Endothelial cell of umbilical vein (primary cell): Measurements from ENCODE around the gene CHST11. TPM values are rescaled to one million over a fixed set of nuclear protein-coding genes. Genes with fewer than 3 reads are reported as not detected.

Source experiments
- BruUV-seq: library from RNA; stranded (reverse); fragments of 400-500 nt; replicated peaks from 2 replicates; lab custom pipeline; 2021; lab: Mats Ljungman, UMichigan
- CTCF ChIA-PET: fragments of 300-600, 350-600 bp; sonication (Branson Sonifier 250); formaldehyde crosslinking; loops from one replicate; lab custom pipeline; 2021; ENCODE audit warnings: antibody characterized with exemption, inconsistent platforms; lab: Charles Lee
- POLR2A ChIA-PET: fragments of 300-600, 350-600 bp; sonication (Branson Sonifier 250); formaldehyde crosslinking; loops from one replicate; lab custom pipeline; 2021; ENCODE audit warnings: antibody characterized with exemption, inconsistent platforms; lab: Charles Lee
- DNase-seq: peaks from one replicate; pipeline ENCODE4 v3.0.0-alpha.2; 2011; ENCODE audit warnings: low read depth, low spot score
- FAIRE-seq: peaks from 2 replicates; lab custom pipeline; 2011; peaks lifted over from hg19 to GRCh38; lab: Jason Lieb, UNC
- H2AFZ ChIP-seq: 2 replicates; pipeline ENCODE4 v1.6.0; 2012; ENCODE audit warnings: low read depth, low read length, control low read depth, inconsistent platforms
- H3K27ac ChIP-seq: 2 replicates; pipeline ENCODE4 v1.5.1; 2011; ENCODE audit warnings: low read depth, mild to moderate bottlenecking, control low read depth, low read length, moderate library complexity; ENCODE audit not compliant: insufficient read depth
- H3K27me3 ChIP-seq, 2 experiments: 2 replicates each; pipeline versions ENCODE4 v1.6.0 to v1.6.1; 2011; ENCODE audit warnings: low read length in 2 of 2, mixed read lengths in 1 of 2; ENCODE audit not compliant: control insufficient read depth in 2 of 2, insufficient read depth in 2 of 2
- H3K36me3 ChIP-seq, 2 experiments: 2 replicates in 1 of 2; 3 replicates in 1 of 2; pipeline ENCODE4 v1.5.1; 2011; ENCODE audit warnings: low read length in 2 of 2, mild to moderate bottlenecking in 1 of 2, moderate library complexity in 1 of 2; ENCODE audit not compliant: control insufficient read depth in 2 of 2, insufficient read depth in 2 of 2; ENCODE audit errors: extremely low read depth in 1 of 2
- H3K4me1 ChIP-seq: 3 replicates; pipeline ENCODE4 v1.5.1; 2011; ENCODE audit warnings: mild to moderate bottlenecking, low read length; ENCODE audit not compliant: control insufficient read depth, insufficient read depth; ENCODE audit errors: extremely low read depth
- H3K4me2 ChIP-seq: 2 replicates; pipeline ENCODE4 v1.6.1; 2011; ENCODE audit warnings: low read length, control low read depth, mixed read lengths; ENCODE audit not compliant: insufficient read depth
- H3K4me3 ChIP-seq, 3 experiments: fragments of 200-600 bp in 1 of 3; sonication (generic), shearing (Covaris generic) in 1 of 3; replicated peaks in 1 of 3; 2 replicates each; pipeline ENCODE4 v1.5.1; 2011 to 2016; ENCODE audit warnings: control low read depth in 3 of 3, low read length in 3 of 3, mild to moderate bottlenecking in 2 of 3, inconsistent platforms in 1 of 3, low read depth in 1 of 3, moderate library complexity in 1 of 3; ENCODE audit not compliant: insufficient read depth in 1 of 3
- H3K79me2 ChIP-seq: 2 replicates; pipeline ENCODE4 v1.6.0; 2012; ENCODE audit warnings: low read length, inconsistent platforms; ENCODE audit not compliant: control insufficient read depth, insufficient read depth
- H3K9ac ChIP-seq: replicated peaks from 2 replicates; pipeline ENCODE3; 2011; ENCODE audit warnings: low read length, control low read depth; ENCODE audit not compliant: insufficient read depth; ENCODE audit errors: extremely low read depth
- H3K9me1 ChIP-seq: replicated peaks from 3 replicates; pipeline ENCODE4 v1.6.0; 2011; ENCODE audit warnings: mild to moderate bottlenecking, low read length; ENCODE audit not compliant: control insufficient read depth, insufficient read depth; ENCODE audit errors: extremely low read depth
- H3K9me3 ChIP-seq: replicated peaks from 2 replicates; pipeline ENCODE4 v1.5.1; 2012; ENCODE audit warnings: low read length, inconsistent platforms; ENCODE audit not compliant: control insufficient read depth, insufficient read depth
- H4K20me1 ChIP-seq: replicated peaks from 2 replicates; pipeline ENCODE3; 2011; ENCODE audit warnings: mild to moderate bottlenecking, low read length; ENCODE audit not compliant: control insufficient read depth, insufficient read depth; ENCODE audit errors: extremely low read depth
- EZH2 ChIP-seq: IDR thresholded peaks from 2 replicates; pipeline ENCODE4 v1.6.1; 2012; ENCODE audit warnings: borderline replicate concordance, low read depth, mild to moderate bottlenecking, moderate library complexity, low read length, inconsistent platforms; ENCODE audit not compliant: severe bottlenecking
- FOS ChIP-seq: IDR thresholded peaks from 2 replicates; pipeline ENCODE4 v1.6.1; 2011; ENCODE audit warnings: mild to moderate bottlenecking, low read length, moderate library complexity, borderline replicate concordance; ENCODE audit not compliant: insufficient read depth
- GATA2 ChIP-seq: IDR thresholded peaks from 2 replicates; pipeline ENCODE4 v1.7.0; 2011; ENCODE audit warnings: low read depth, mild to moderate bottlenecking, moderate library complexity, mixed read lengths, low read length; ENCODE audit not compliant: insufficient read length, insufficient read depth
- JUN ChIP-seq: IDR thresholded peaks from 2 replicates; pipeline ENCODE4 v1.6.1; 2011; ENCODE audit warnings: borderline replicate concordance, low read depth; ENCODE audit not compliant: insufficient read length, insufficient read depth
- MYC ChIP-seq: IDR thresholded peaks from one replicate; pipeline ENCODE4 v1.6.1; 2011; ENCODE audit warnings: mild to moderate bottlenecking, low read depth, low read length
- POLR2A ChIP-seq: IDR thresholded peaks from 2 replicates; pipeline ENCODE4 v1.6.1; 2012; ENCODE audit warnings: low read depth, mild to moderate bottlenecking, control low read depth, low read length
- POLR2AphosphoS5 ChIP-seq: IDR thresholded peaks from 2 replicates; pipeline ENCODE4 v1.6.1; 2012; ENCODE audit warnings: low read depth, mild to moderate bottlenecking, control low read depth, low read length, moderate library complexity; ENCODE audit not compliant: insufficient read depth
- dilution Hi-C: fragments of 300-500 bp; cut with MboI; formaldehyde crosslinking; loops from one replicate; pipeline ENCODE4 v1.15.0; 2019; ENCODE audit warnings: low sequenced_read_pairs; ENCODE audit not compliant: extremely low pct_ligation_motif_present
- intact Hi-C: fragments of 100-400 bp; cut with micrococcal nuclease; formaldehyde crosslinking; loops from one replicate; pipeline ENCODE4 v1.10.0; 2022
- polyA plus RNA-seq, 4 experiments: library from polyadenylated mRNA; depleted of rRNA in 3 of 4; stranded (reverse) in 3 of 4; unstranded in 1 of 4; fragments of >200 nt; gene quantifications; 2 replicates each; pipeline versions ENCODE4 v1.2.1 to v1.2.3, GENCODE V29; 2011 to 2012; ENCODE audit warnings: missing spikeins in 1 of 4
- total RNA-seq: library from RNA; stranded (reverse); gene quantifications from 2 replicates; pipeline ENCODE4 v1.2.3, GENCODE V29; 2021
- TF ChIP-seq, protein P1 (sequence below), 2 donors: IDR thresholded peaks; 1 replicate in 1 of 2; 2 replicates in 1 of 2; pipeline ENCODE4 v1.5.1; 2011; ENCODE audit warnings: low read length in 2 of 2, mild to moderate bottlenecking in 2 of 2, moderate library complexity in 2 of 2, control low read depth in 1 of 2, inconsistent platforms in 1 of 2, low read depth in 1 of 2; ENCODE audit not compliant: insufficient read depth in 1 of 2; ENCODE audit errors: extremely low read depth in 1 of 2
- TF ChIP-seq, protein P2 (sequence below): IDR thresholded peaks from 2 replicates; pipeline ENCODE4 v1.6.1; 2011; ENCODE audit not compliant: insufficient read depth, insufficient read length

CHST11 gene
- total and polyA plus RNA-seq, 2 donors (not counting 3 experiments of a cell fraction or from before 2014, with no cell fraction given) = 19.7 to 20.9 TPM

DNA sequence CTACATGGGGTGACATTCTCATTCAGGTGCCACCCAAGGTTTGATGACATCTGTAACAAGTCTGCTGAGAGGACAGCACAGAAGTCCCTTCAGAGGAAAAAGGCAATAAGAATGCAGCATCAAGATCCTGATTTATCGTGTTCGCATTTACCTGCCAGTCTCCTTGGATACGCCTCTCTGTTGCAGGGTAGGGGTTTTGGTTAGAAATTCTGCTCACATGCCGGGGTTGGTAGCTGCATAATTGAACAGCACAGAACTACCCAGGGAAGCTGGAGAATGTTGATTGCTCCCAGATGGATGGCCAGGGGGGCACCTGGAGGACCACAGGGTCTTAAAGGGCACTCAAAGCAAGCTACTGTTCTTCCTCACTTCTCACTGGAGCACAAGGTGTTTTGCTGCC, 31.1 kb upstream of the CHST11 start:
- no peak overlapping the region for H3K9ac ChIP-seq
- no peak overlapping the region for H3K4me2 ChIP-seq
- DNase-seq (no peak), FAIRE-seq (no peak)
- ChIA-PET CTCF (interaction anchor here (1.2 kb wide), 1 partner anchor 21 kb away, joined by 3 read pairs; no protein-coding TSS in a partner anchor), POLR2A (no interaction called here)
- H2AFZ ChIP-seq = no peak overlapping the region
- no peak overlapping the region for H3K4me3 ChIP-seq
- no peaks in the 10 kb centered on the region for H3K27me3 ChIP-seq
- H4K20me1 ChIP-seq = no peaks in the 10 kb centered on the region
- H3K27ac ChIP-seq = no peak overlapping the region
- intact Hi-C loops (no loop called here), dilution Hi-C loops (no loop called here)
- no peaks in the 10 kb centered on the region for H3K9me1 ChIP-seq
- BruUV-seq = no TSS peak
- no peaks in the 10 kb centered on the region for H3K36me3 ChIP-seq
- no peaks in the 10 kb centered on the region for H3K9me3 ChIP-seq
- H3K4me1 ChIP-seq = peaks cover 6% of the 10 kb centered on the region
- no peaks in the 10 kb centered on the region for H3K79me2 ChIP-seq
- TF ChIP-seq POLR2AphosphoS5 = no peak
- TF ChIP-seq, protein P1, sequence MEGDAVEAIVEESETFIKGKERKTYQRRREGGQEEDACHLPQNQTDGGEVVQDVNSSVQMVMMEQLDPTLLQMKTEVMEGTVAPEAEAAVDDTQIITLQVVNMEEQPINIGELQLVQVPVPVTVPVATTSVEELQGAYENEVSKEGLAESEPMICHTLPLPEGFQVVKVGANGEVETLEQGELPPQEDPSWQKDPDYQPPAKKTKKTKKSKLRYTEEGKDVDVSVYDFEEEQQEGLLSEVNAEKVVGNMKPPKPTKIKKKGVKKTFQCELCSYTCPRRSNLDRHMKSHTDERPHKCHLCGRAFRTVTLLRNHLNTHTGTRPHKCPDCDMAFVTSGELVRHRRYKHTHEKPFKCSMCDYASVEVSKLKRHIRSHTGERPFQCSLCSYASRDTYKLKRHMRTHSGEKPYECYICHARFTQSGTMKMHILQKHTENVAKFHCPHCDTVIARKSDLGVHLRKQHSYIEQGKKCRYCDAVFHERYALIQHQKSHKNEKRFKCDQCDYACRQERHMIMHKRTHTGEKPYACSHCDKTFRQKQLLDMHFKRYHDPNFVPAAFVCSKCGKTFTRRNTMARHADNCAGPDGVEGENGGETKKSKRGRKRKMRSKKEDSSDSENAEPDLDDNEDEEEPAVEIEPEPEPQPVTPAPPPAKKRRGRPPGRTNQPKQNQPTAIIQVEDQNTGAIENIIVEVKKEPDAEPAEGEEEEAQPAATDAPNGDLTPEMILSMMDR (IDR thresholded peaks at IDR 0.05; ENCODE audit: extremely low read depth in 1 of 2, insufficient read depth in 1 of 2, low read depth in 1 of 2, low read length in 2 of 2) = no peak
- TF ChIP-seq JUN = no peak
- TF ChIP-seq EZH2 = no peak
- TF ChIP-seq, protein P2, sequence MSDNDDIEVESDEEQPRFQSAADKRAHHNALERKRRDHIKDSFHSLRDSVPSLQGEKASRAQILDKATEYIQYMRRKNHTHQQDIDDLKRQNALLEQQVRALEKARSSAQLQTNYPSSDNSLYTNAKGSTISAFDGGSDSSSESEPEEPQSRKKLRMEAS = no peak
- no peak for TF ChIP-seq MYC
- TF ChIP-seq POLR2A = no peak
- TF ChIP-seq GATA2 = no peak
- TF ChIP-seq FOS = no peak
